ENCODE data around the gene DACH2.

DACH2 gene

GRCh38 chrX:86579777-86580176 lies 431.5 kb downstream of the DACH2 start:
- no peak overlapping the region for H3K4me3 ChIP-seq (ENCODE audit: low read depth, low read length)
- no peak for TF ChIP-seq CTCF (IDR thresholded peaks at IDR 0.05; ENCODE audit: low read depth, low read length)
- TF ChIP-seq POLR2A (IDR thresholded peaks at IDR 0.05; ENCODE audit: extremely low read depth, insufficient read length) = no peak
- TF ChIP-seq MAX (IDR thresholded peaks at IDR 0.05; ENCODE audit: low read depth, low read length) = no peak
- no peak for TF ChIP-seq MYC (IDR thresholded peaks at IDR 0.05; ENCODE audit: low read depth, low read length)
- DNase-seq (ENCODE audit: low read depth) = no peak

GRCh38 chrX:86604607-86605006 lies 456.4 kb downstream of the DACH2 start:
- DNase-seq (ENCODE audit: low read depth) = peak; percentile 26
- H3K4me3 ChIP-seq (ENCODE audit: low read depth, low read length) = no peak overlapping the region
- TF ChIP-seq POLR2A (IDR thresholded peaks at IDR 0.05; ENCODE audit: extremely low read depth, insufficient read length) (no peak), CTCF (IDR thresholded peaks at IDR 0.05; ENCODE audit: low read depth, low read length) (no peak), MYC (IDR thresholded peaks at IDR 0.05; ENCODE audit: low read depth, low read length) (no peak), MAX (IDR thresholded peaks at IDR 0.05; ENCODE audit: low read depth, low read length) (no peak)

- no peak overlapping the region for H3K4me3 ChIP-seq (ENCODE audit: low read depth, low read length)
- no peak for TF ChIP-seq CTCF (IDR thresholded peaks at IDR 0.05; ENCODE audit: low read depth, low read length)
- no peak for TF ChIP-seq MAX (IDR thresholded peaks at IDR 0.05; ENCODE audit: low read depth, low read length)
- no peak for TF ChIP-seq MYC (IDR thresholded peaks at IDR 0.05; ENCODE audit: low read depth, low read length)
- no peak for TF ChIP-seq POLR2A (IDR thresholded peaks at IDR 0.05; ENCODE audit: extremely low read depth, insufficient read length)
- DNase-seq (ENCODE audit: low read depth) = no peak
These were observed 548.7 kb downstream of the DACH2 start for GRCh38 chrX:86696951-86697350.

GRCh38 chrX:86711531-86712180 lies 563.4 kb downstream of the DACH2 start:
- no peak for DNase-seq (ENCODE audit: low read depth)
- H3K4me3 ChIP-seq (ENCODE audit: low read depth, low read length) = no peak overlapping the region
- TF ChIP-seq POLR2A (IDR thresholded peaks at IDR 0.05; ENCODE audit: extremely low read depth, insufficient read length) (no peak), MYC (IDR thresholded peaks at IDR 0.05; ENCODE audit: low read depth, low read length) (no peak)

GRCh38 chrX:86714441-86714840 lies 566.2 kb downstream of the DACH2 start:
- no peak for TF ChIP-seq CTCF (IDR thresholded peaks at IDR 0.05; ENCODE audit: low read depth, low read length)
- TF ChIP-seq MYC (IDR thresholded peaks at IDR 0.05; ENCODE audit: low read depth, low read length) = no peak
- no peak for TF ChIP-seq POLR2A (IDR thresholded peaks at IDR 0.05; ENCODE audit: extremely low read depth, insufficient read length)
- TF ChIP-seq MAX (IDR thresholded peaks at IDR 0.05; ENCODE audit: low read depth, low read length) = no peak
- no peak overlapping the region for H3K4me3 ChIP-seq (ENCODE audit: low read depth, low read length)
- no peak for DNase-seq (ENCODE audit: low read depth)

- DNase-seq (ENCODE audit: low read depth) = no peak
- no peak for TF ChIP-seq MAX (IDR thresholded peaks at IDR 0.05; ENCODE audit: low read depth, low read length)
- no peak for TF ChIP-seq MYC (IDR thresholded peaks at IDR 0.05; ENCODE audit: low read depth, low read length)
- TF ChIP-seq POLR2A (IDR thresholded peaks at IDR 0.05; ENCODE audit: extremely low read depth, insufficient read length) = no peak
- no peak for TF ChIP-seq CTCF (IDR thresholded peaks at IDR 0.05; ENCODE audit: low read depth, low read length)
- H3K4me3 ChIP-seq (ENCODE audit: low read depth, low read length) = no peak overlapping the region
These were observed 576.0 kb downstream of the DACH2 start for GRCh38 chrX:86724277-86724676.
